Keratinocyte (primary cell): ENCODE data around the gene PDXDC1.
"Not testable (repeated sequence)": the region's sequence is repeated elsewhere in the genome, so short reads cannot be mapped to it uniquely, and the experiment has no call there.

Experiments used
- EZH2 ChIP-seq: IDR thresholded peaks from one replicate; pipeline ENCODE4 v1.6.1; 2012; ENCODE audit warnings: inconsistent platforms, mild to moderate bottlenecking, low read length, moderate library complexity
- TF ChIP-seq, protein P1 (sequence below), 3 experiments: IDR thresholded peaks in 1 of 3; conservative IDR thresholded peaks in 1 of 3; optimal IDR thresholded peaks in 1 of 3; 2 replicates in 2 of 3; 3 replicates in 1 of 3; pipeline versions ENCODE3 to v1.5.1; 2011; ENCODE audit warnings: low read length in 3 of 3, mild to moderate bottlenecking in 3 of 3, moderate library complexity in 2 of 3, control low read depth in 1 of 3, inconsistent platforms in 1 of 3; ENCODE audit not compliant: insufficient read depth in 2 of 3; ENCODE audit errors: extremely low read depth in 1 of 3

DNA sequence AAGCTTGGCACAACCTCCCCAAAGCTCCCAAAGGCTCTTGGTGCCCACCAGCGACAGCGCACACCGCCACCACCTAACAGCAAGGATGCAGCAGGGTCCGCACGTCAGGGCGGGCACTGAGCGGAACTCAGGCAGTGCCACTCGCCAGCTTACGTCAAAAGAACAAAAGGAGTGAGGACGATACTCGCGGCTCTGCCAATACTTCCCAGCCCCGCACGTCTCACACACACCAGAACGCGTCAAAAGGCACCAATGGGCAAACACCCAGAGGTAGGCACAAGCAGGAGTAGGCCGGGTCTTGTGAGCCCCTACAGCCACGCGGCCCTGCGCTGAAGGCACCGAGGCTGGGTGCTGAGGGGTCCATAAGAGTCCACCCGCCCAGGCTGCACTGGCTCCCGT is 171.4 kb downstream of the PDXDC1 start:
- TF ChIP-seq, protein P1, sequence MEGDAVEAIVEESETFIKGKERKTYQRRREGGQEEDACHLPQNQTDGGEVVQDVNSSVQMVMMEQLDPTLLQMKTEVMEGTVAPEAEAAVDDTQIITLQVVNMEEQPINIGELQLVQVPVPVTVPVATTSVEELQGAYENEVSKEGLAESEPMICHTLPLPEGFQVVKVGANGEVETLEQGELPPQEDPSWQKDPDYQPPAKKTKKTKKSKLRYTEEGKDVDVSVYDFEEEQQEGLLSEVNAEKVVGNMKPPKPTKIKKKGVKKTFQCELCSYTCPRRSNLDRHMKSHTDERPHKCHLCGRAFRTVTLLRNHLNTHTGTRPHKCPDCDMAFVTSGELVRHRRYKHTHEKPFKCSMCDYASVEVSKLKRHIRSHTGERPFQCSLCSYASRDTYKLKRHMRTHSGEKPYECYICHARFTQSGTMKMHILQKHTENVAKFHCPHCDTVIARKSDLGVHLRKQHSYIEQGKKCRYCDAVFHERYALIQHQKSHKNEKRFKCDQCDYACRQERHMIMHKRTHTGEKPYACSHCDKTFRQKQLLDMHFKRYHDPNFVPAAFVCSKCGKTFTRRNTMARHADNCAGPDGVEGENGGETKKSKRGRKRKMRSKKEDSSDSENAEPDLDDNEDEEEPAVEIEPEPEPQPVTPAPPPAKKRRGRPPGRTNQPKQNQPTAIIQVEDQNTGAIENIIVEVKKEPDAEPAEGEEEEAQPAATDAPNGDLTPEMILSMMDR (optimal IDR thresholded peaks at IDR 0.05 in 1 of 3, IDR thresholded peaks at IDR 0.05 in 1 of 3, conservative IDR thresholded peaks at IDR 0.05 in 1 of 3; ENCODE audit: extremely low read depth in 1 of 3, insufficient read depth in 2 of 3, low read length in 3 of 3): not testable (repeated sequence)
- not testable (repeated sequence) for TF ChIP-seq EZH2
